Measurements from ENCODE around the gene ZNF496. TPM values are rescaled to one million over a fixed set of nuclear protein-coding genes. Genes with fewer than 3 reads are reported as not detected.

Gene ZNF496
- total and polyA plus RNA-seq, 2 of the 4 experiments (the other 2 are of a cell fraction): 11.7 to 16.2 TPM

DNA sequence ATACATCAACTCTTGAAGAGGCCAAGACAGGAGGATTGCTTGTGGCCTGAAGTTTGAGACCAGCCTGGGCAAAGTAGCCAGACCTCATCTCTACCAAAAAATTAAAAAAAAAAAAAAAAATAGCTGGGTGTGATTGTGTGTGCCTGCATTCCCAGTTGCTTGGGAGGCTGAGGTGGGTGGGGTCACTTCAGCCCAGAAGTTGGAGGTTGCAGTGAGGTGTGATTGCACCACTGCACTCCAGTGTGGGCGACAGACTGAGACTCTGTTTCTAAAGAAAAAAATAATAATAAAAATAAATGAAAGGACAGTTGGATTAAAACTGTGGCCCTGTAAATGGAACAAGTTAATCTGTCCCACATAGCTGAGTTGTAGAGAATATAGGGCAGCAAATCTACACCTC, 18.9 kb upstream of the ZNF496 start:
- no peak overlapping the region for H2BK120ac ChIP-seq (ENCODE audit: low read depth, low read length)
- no peak overlapping the region for H4K5ac ChIP-seq (ENCODE audit: low read depth, low read length)
- H2AK9ac ChIP-seq (replicated peaks; ENCODE audit: low read depth, low read length, poor library complexity): no peak overlapping the region
- H2BK15ac ChIP-seq (ENCODE audit: low read depth, low read length): no peak overlapping the region
- WGBS, 2 experiments (ENCODE audit: extremely low coverage in 2 of 2, insufficient read length in 1 of 2): no CpG with 5 or more reads among the region's 1 CpG
- DNase-seq (no peak), ATAC-seq (ENCODE audit: low read depth) (no peak)
- no peaks in the 10 kb centered on the region for H3K36me3 ChIP-seq (ENCODE audit: control insufficient read depth, insufficient read depth, low read length)
- intact Hi-C loops (cut with micrococcal nuclease) (no loop called here), in situ Hi-C loops (cut with MboI; ENCODE audit: low sequenced_read_pairs) (no loop called here), dilution Hi-C loops (cut with HindIII; ENCODE audit: low sequenced_read_pairs, unreplicated experiment) (no loop called here)
- peaks cover 3 to 6% of the 10 kb centered on the region in 2 experiments; a peak in 1 of 4 replicates for H3K79me1 ChIP-seq (ENCODE audit: low read depth in 1 of 2, low read length in 2 of 2)
- H2AK5ac ChIP-seq (ENCODE audit: low read depth, low read length): no peak overlapping the region
- 0 out of 2 replicates have a peak, but pooled peaks cover 2% of the 10 kb centered on the region for H3K4me1 ChIP-seq (ENCODE audit: control insufficient read depth, insufficient read depth, low read length)
- H3K23ac ChIP-seq (ENCODE audit: low read depth, low read length): no peak overlapping the region
- no peak overlapping the region for H3K4ac ChIP-seq (ENCODE audit: low read depth, low read length)
- H3K27me3 ChIP-seq (ENCODE audit: control insufficient read depth, insufficient read depth, low read length): no peaks in the 10 kb centered on the region
- no peak overlapping the region for H3K4me2 ChIP-seq (ENCODE audit: low read depth, low read length)
- H2AFZ ChIP-seq (replicated peaks; ENCODE audit: low read length, poor library complexity): no peak overlapping the region
- H3K14ac ChIP-seq (replicated peaks; ENCODE audit: low read depth, low read length): no peak overlapping the region
- BruUV-seq (replicated peaks): no TSS peak
- TF ChIP-seq RFX5 (IDR thresholded peaks at IDR 0.05; ENCODE audit: low read depth, low read length): no peak
- TF ChIP-seq, protein P1, sequence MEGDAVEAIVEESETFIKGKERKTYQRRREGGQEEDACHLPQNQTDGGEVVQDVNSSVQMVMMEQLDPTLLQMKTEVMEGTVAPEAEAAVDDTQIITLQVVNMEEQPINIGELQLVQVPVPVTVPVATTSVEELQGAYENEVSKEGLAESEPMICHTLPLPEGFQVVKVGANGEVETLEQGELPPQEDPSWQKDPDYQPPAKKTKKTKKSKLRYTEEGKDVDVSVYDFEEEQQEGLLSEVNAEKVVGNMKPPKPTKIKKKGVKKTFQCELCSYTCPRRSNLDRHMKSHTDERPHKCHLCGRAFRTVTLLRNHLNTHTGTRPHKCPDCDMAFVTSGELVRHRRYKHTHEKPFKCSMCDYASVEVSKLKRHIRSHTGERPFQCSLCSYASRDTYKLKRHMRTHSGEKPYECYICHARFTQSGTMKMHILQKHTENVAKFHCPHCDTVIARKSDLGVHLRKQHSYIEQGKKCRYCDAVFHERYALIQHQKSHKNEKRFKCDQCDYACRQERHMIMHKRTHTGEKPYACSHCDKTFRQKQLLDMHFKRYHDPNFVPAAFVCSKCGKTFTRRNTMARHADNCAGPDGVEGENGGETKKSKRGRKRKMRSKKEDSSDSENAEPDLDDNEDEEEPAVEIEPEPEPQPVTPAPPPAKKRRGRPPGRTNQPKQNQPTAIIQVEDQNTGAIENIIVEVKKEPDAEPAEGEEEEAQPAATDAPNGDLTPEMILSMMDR (conservative IDR thresholded peaks at IDR 0.05; ENCODE audit: low read depth, low read length): no peak
- no peaks in the 10 kb centered on the region for H4K20me1 ChIP-seq (ENCODE audit: insufficient read depth, low read length)
- no peaks in the 10 kb centered on the region for H3K9me1 ChIP-seq (ENCODE audit: insufficient read depth, low read length)
- no peak overlapping the region for H3K27ac ChIP-seq (ENCODE audit: insufficient read depth, low read length)
- H3K18ac ChIP-seq (ENCODE audit: low read depth, low read length): no peak overlapping the region
- H3K9ac ChIP-seq (ENCODE audit: low read depth, low read length): no peak overlapping the region
- no peak overlapping the region for H2BK20ac ChIP-seq (ENCODE audit: low read depth, low read length)
- POLR2A ChIA-PET (ENCODE audit: unreplicated experiment): no interaction called here
- H4K8ac ChIP-seq (ENCODE audit: low read depth in 2 of 2, low read length in 2 of 2): no peak overlapping the region
- CTCF ChIA-PET: no interaction called here
- no peak overlapping the region for H3K56ac ChIP-seq (ENCODE audit: extremely low read depth, insufficient read depth, low read length)
- H4K91ac ChIP-seq (ENCODE audit: insufficient read depth, low read depth, low read length): no peak overlapping the region
- H3K9me3 ChIP-seq (ENCODE audit: control insufficient read depth, insufficient read depth, low read length): no peaks in the 10 kb centered on the region
- H2BK5ac ChIP-seq (ENCODE audit: low read depth, low read length, poor library complexity, severe bottlenecking): no peak overlapping the region
- no peak overlapping the region for H3K4me3 ChIP-seq (ENCODE audit: insufficient read depth, low read depth, low read length)
